HL-60/S4 treated with retinoic acid at 250 ng/mL for 4 days and 3 days (cell line): ENCODE data around the gene DLGAP1.
"Not testable (repeated sequence)": the region's sequence is repeated elsewhere in the genome, so short reads cannot be mapped to it uniquely, and the experiment has no call there.

ENCODE experiments used
- in situ Hi-C: fragments of 300-500 bp; cut with MboI; formaldehyde crosslinking; loops from 2 replicates; pipeline ENCODE4 v1.7.0; 2022; ENCODE audit warnings: low sequenced_read_pairs

Gene DLGAP1

GRCh38 chr18:4101009-4101408 is 354.1 kb downstream of the DLGAP1 start:
- in situ Hi-C loops = no loop called here

- in situ Hi-C loops = loop anchor here (25.0 kb wide), 1 partner anchor 966 kb away; no protein-coding TSS in a partner anchor
Measured at GRCh38 chr18:4096486-4096885, 358.6 kb downstream of the DLGAP1 start.

GRCh38 chr18:4093676-4094075 is 361.4 kb downstream of the DLGAP1 start:
- in situ Hi-C loops = loop anchor here (25.0 kb wide), 1 partner anchor 969 kb away; no protein-coding TSS in a partner anchor

GRCh38 chr18:4084382-4084900 is 370.7 kb downstream of the DLGAP1 start:
- in situ Hi-C loops = loop anchor here (25.0 kb wide), 1 partner anchor 978 kb away; no protein-coding TSS in a partner anchor

GRCh38 chr18:4078246-4078645 is 376.9 kb downstream of the DLGAP1 start:
- in situ Hi-C loops = loop anchor here (25.0 kb wide), 1 partner anchor 984 kb away; no protein-coding TSS in a partner anchor

- in situ Hi-C loops = loop anchor here (25.0 kb wide), 1 partner anchor 985 kb away; no protein-coding TSS in a partner anchor
Measured at GRCh38 chr18:4077721-4078120, 377.4 kb downstream of the DLGAP1 start.

GRCh38 chr18:4077204-4077603 is 377.9 kb downstream of the DLGAP1 start:
- in situ Hi-C loops = loop anchor here (25.0 kb wide), 1 partner anchor 985 kb away; no protein-coding TSS in a partner anchor

- in situ Hi-C loops = loop anchor here (25.0 kb wide), 1 partner anchor 988 kb away; no protein-coding TSS in a partner anchor
Measured at GRCh38 chr18:4074647-4075046, 380.5 kb downstream of the DLGAP1 start.

GRCh38 chr18:4069183-4069582 is 385.9 kb downstream of the DLGAP1 start:
- in situ Hi-C loops = no loop called here

GRCh38 chr18:4068552-4069158 is 386.5 kb downstream of the DLGAP1 start:
- in situ Hi-C loops = no loop called here

GRCh38 chr18:4063545-4063944 is 391.6 kb downstream of the DLGAP1 start:
- in situ Hi-C loops = no loop called here

- in situ Hi-C loops = no loop called here
Measured at GRCh38 chr18:4060427-4061281, 394.5 kb downstream of the DLGAP1 start.

- in situ Hi-C loops = no loop called here
Measured at GRCh38 chr18:4058179-4058578, 396.9 kb downstream of the DLGAP1 start.

- in situ Hi-C loops = no loop called here
Measured at GRCh38 chr18:4040391-4041092, 414.6 kb downstream of the DLGAP1 start.

GRCh38 chr18:4035521-4035920 is 419.6 kb downstream of the DLGAP1 start:
- in situ Hi-C loops = no loop called here

GRCh38 chr18:4034815-4035214 is 420.3 kb downstream of the DLGAP1 start:
- in situ Hi-C loops = not testable (repeated sequence)

GRCh38 chr18:4026542-4026941 is 428.6 kb downstream of the DLGAP1 start:
- in situ Hi-C loops = no loop called here

GRCh38 chr18:4024702-4025101 is 430.4 kb downstream of the DLGAP1 start:
- in situ Hi-C loops = no loop called here

- in situ Hi-C loops = not testable (repeated sequence)
Measured at GRCh38 chr18:4022749-4023148, 432.4 kb downstream of the DLGAP1 start.

GRCh38 chr18:4020026-4020425 is 435.1 kb downstream of the DLGAP1 start:
- in situ Hi-C loops = no loop called here

GRCh38 chr18:4017480-4017879 is 437.6 kb downstream of the DLGAP1 start:
- in situ Hi-C loops = no loop called here
